Uterus (tissue), 4 donors: Measurements from ENCODE around the gene NRDC. TPM values are rescaled to one million over a fixed set of nuclear protein-coding genes. Genes with fewer than 3 reads are reported as not detected.

ENCODE experiments used
- DNase-seq, 2 donors: peaks; one replicate each; pipeline ENCODE4 v3.0.0-alpha.2; 2019 to 2020
- H3K27ac ChIP-seq, 2 donors: fragments of 200-600 bp; sonication (generic); 1 replicate in 1 of 2; 2 replicates in 1 of 2; pipeline ENCODE4 v1.5.1; 2016 to 2018
- H3K27me3 ChIP-seq, 2 donors: fragments of 200-600 bp; sonication (generic); one replicate each; pipeline ENCODE4 v1.5.1; 2018 to 2019; ENCODE audit warnings: control low read depth in 1 of 2
- H3K36me3 ChIP-seq, 2 donors: fragments of 200-600 bp; sonication (generic); one replicate each; pipeline ENCODE4 v1.5.1; 2019; ENCODE audit warnings: control low read depth in 1 of 2
- H3K4me1 ChIP-seq, 2 donors: fragments of 200-600 bp; sonication (generic); one replicate each; pipeline ENCODE4 v1.5.1; 2018 to 2019; ENCODE audit warnings: control low read depth in 1 of 2
- H3K4me3 ChIP-seq, 2 donors: fragments of 200-600 bp; sonication (generic); 1 replicate in 1 of 2; 2 replicates in 1 of 2; pipeline ENCODE4 v1.5.1; 2018 to 2019; ENCODE audit warnings: mild to moderate bottlenecking in 1 of 2
- H3K9me3 ChIP-seq, 2 donors: fragments of 200-600 bp; sonication (generic); one replicate each; pipeline ENCODE4 v1.5.1; 2019; ENCODE audit warnings: control low read depth in 1 of 2
- CTCF ChIP-seq, 4 experiments: fragments of 200-600 bp in 2 of 4; fragments of 450-650 bp in 2 of 4; sonication (generic) in 2 of 4; IDR thresholded peaks; one replicate each; pipeline ENCODE4 v1.5.1; 2016 to 2019; ENCODE audit warnings: antibody characterized with exemption in 4 of 4, mild to moderate bottlenecking in 2 of 4, moderate library complexity in 1 of 4
- POLR2A ChIP-seq, 2 donors: fragments of 450-650 bp; IDR thresholded peaks; one replicate each; pipeline ENCODE4 v1.6.1; 2016; ENCODE audit warnings: antibody characterized with exemption in 2 of 2, mild to moderate bottlenecking in 1 of 2, moderate library complexity in 1 of 2
- intact Hi-C: fragments of 100-400 bp; cut with DNase I; formaldehyde crosslinking; loops from one replicate; pipeline ENCODE4 v1.15.1; 2023; ENCODE audit warnings: low total_unique reads
- total RNA-seq, 4 donors: library from RNA; depleted of rRNA in 3 of 4; stranded (reverse); fragments of >200 nt in 3 of 4; gene quantifications; one replicate each; pipeline versions ENCODE4 v1.1.0 to v1.2.4, GENCODE V29; 2014 to 2023
- donor health status: DM: yes; HTN: yes; CAD: no.

Gene NRDC
- total RNA-seq: 100 to 1,000 TPM in 2 of 4 donors, 10 to 100 TPM in 2; 35.1 to 145 (median 75.6) TPM

GRCh38 chr1:51878616-51879336, at the start of gene NRDC:
NRDC (minus strand) TSS chr1:51878727; CDS start chr1:51878615, 112 bp downstream.
- Histone ChIP-seq H3K9me3 (no peaks in the 10 kb centered on the region), H3K27me3 (no peaks in the 10 kb centered on the region), H3K36me3 (no peaks in the 10 kb centered on the region), H3K27ac (peak within 1 kb of the TSS; percentile 90 to 95), H3K4me3 (peak within 1 kb of the TSS; percentile 72 to 90), H3K4me1 (peaks cover 0 to 8% of the 10 kb centered on the region in 2 donors)
- TF ChIP-seq CTCF (IDR thresholded peaks at IDR 0.05): no peak
- peak; percentile 78 to 89 for TF ChIP-seq POLR2A (IDR thresholded peaks at IDR 0.05)
- intact Hi-C loops: no loop called here
- DNase-seq: peak; percentile 100

GRCh38 chr1:51927029-51927428, 48.5 kb upstream of the NRDC start:
- intact Hi-C loops: no loop called here
- Histone ChIP-seq H3K27me3 (no peaks in the 10 kb centered on the region), H3K36me3 (no peaks in the 10 kb centered on the region), H3K27ac (no peak overlapping the region), H3K4me3 (no peak overlapping the region), H3K9me3 (no peaks in the 10 kb centered on the region), H3K4me1 (no peaks in the 10 kb centered on the region)
- no peak for DNase-seq
- TF ChIP-seq CTCF (IDR thresholded peaks at IDR 0.05) (no peak), POLR2A (IDR thresholded peaks at IDR 0.05) (no peak)

- Histone ChIP-seq H3K4me3 (no peak overlapping the region), H3K9me3 (no peaks in the 10 kb centered on the region), H3K27me3 (no peaks in the 10 kb centered on the region), H3K27ac (no peak overlapping the region), H3K36me3 (no peaks in the 10 kb centered on the region), H3K4me1 (no peaks in the 10 kb centered on the region)
- no peak for TF ChIP-seq CTCF (IDR thresholded peaks at IDR 0.05)
- TF ChIP-seq POLR2A (IDR thresholded peaks at IDR 0.05): no peak
- intact Hi-C loops: no loop called here
- DNase-seq: no peak
Measured at GRCh38 chr1:51926171-51926812, 47.8 kb upstream of the NRDC start.

- no peak for TF ChIP-seq POLR2A (IDR thresholded peaks at IDR 0.05)
- TF ChIP-seq CTCF (IDR thresholded peaks at IDR 0.05): no peak
- DNase-seq: no peak
- no peak overlapping the region for H3K27ac ChIP-seq
- no peak overlapping the region for H3K4me3 ChIP-seq
- intact Hi-C loops: no loop called here
- H3K9me3 ChIP-seq: no peaks in the 10 kb centered on the region
- no peaks in the 10 kb centered on the region for H3K36me3 ChIP-seq
- no peaks in the 10 kb centered on the region for H3K4me1 ChIP-seq
- H3K27me3 ChIP-seq: no peaks in the 10 kb centered on the region
Measured at GRCh38 chr1:51924455-51924854, 45.9 kb upstream of the NRDC start.

- intact Hi-C loops: no loop called here
- no peak overlapping the region for H3K27ac ChIP-seq
- no peak for DNase-seq
- TF ChIP-seq POLR2A (IDR thresholded peaks at IDR 0.05): no peak
- no peak for TF ChIP-seq CTCF (IDR thresholded peaks at IDR 0.05)
- H3K4me1 ChIP-seq: no peaks in the 10 kb centered on the region
- H3K4me3 ChIP-seq: no peak overlapping the region
- H3K9me3 ChIP-seq: no peaks in the 10 kb centered on the region
- H3K27me3 ChIP-seq: no peaks in the 10 kb centered on the region
- no peaks in the 10 kb centered on the region for H3K36me3 ChIP-seq
Measured at GRCh38 chr1:51922040-51922439, 43.5 kb upstream of the NRDC start.
